Transverse colon (tissue), 4 donors: ENCODE measurements around the gene NMT2. TPM values are rescaled to one million over a fixed set of nuclear protein-coding genes. Genes with fewer than 3 reads are reported as not detected.

ENCODE experiments used
- DNase-seq: peaks from one replicate; pipeline ENCODE4 v3.0.0-alpha.2; 2019
- H3K27ac ChIP-seq, 4 donors: fragments of 200-600 bp; sonication (generic); 2 replicates each; pipeline ENCODE4 v1.5.1; 2016 to 2018; ENCODE audit warnings: inconsistent platforms in 4 of 4
- H3K27me3 ChIP-seq: fragments of 200-600 bp; sonication (generic); 2 replicates; pipeline ENCODE4 v1.5.1; 2017; ENCODE audit warnings: inconsistent platforms
- H3K36me3 ChIP-seq, 4 donors: fragments of 200-600 bp; sonication (generic); 2 replicates each; pipeline ENCODE4 v1.5.1; 2017 to 2019; ENCODE audit warnings: inconsistent platforms in 4 of 4
- H3K4me1 ChIP-seq, 4 donors: fragments of 200-600 bp; sonication (generic); 2 replicates each; pipeline ENCODE4 v1.5.1; 2017 to 2020; ENCODE audit warnings: inconsistent platforms in 4 of 4
- H3K4me3 ChIP-seq, 4 donors: fragments of 200-600 bp; sonication (generic); 1 replicate in 1 of 4; 2 replicates in 3 of 4; pipeline versions ENCODE4 v1.5.1 to v1.6.1; 2017 to 2019; ENCODE audit warnings: inconsistent platforms in 4 of 4
- H3K9me3 ChIP-seq, 2 donors: fragments of 200-600 bp; sonication (generic); 2 replicates each; pipeline ENCODE4 v1.5.1; 2017 to 2019; ENCODE audit warnings: inconsistent platforms in 2 of 2
- EP300 ChIP-seq: sonication (generic); formaldehyde crosslinking; IDR thresholded peaks from one replicate; pipeline ENCODE4 v1.6.1; 2017; ENCODE audit warnings: antibody characterized with exemption, low read depth
- POLR2A ChIP-seq: fragments of 450-650 bp; IDR thresholded peaks from one replicate; pipeline ENCODE4 v1.6.1; 2016; ENCODE audit warnings: antibody characterized with exemption, mild to moderate bottlenecking, moderate library complexity
- POLR2AphosphoS5 ChIP-seq, 3 donors: sonication (generic); formaldehyde crosslinking; IDR thresholded peaks; one replicate each; pipeline ENCODE4 v1.6.1; 2016; ENCODE audit warnings: antibody characterized with exemption in 3 of 3
- WGBS, 2 donors: methylation state at CpG; one replicate each; pipeline ENCODE4 v1.1.5; 2018; ENCODE audit warnings: low coverage in 1 of 2; 5-methylcytosine and 5-hydroxymethylcytosine counted together
- in situ Hi-C, 4 donors: fragments of 200-750 bp; cut with MboI; loops; one replicate each; pipeline versions ENCODE4 v1.15.0 to v1.15.1; 2017; ENCODE audit warnings: low sequenced_read_pairs in 3 of 4, low pct_ligation_motif_present in 1 of 4, low pct_unique_long_range_greater_than_20kb in 1 of 4
- intact Hi-C: fragments of 100-400 bp; cut with DNase I; formaldehyde crosslinking; loops from one replicate; pipeline ENCODE4 v1.15.1; 2023; ENCODE audit warnings: low total_unique reads
- total RNA-seq, 4 donors: library from RNA; depleted of rRNA; stranded (reverse); fragments of >200 nt; gene quantifications; one replicate each; pipeline ENCODE4 v1.1.0, GENCODE V29; 2016
- TF ChIP-seq, protein P1 (sequence below), 5 experiments: fragments of 200-600 bp in 3 of 5; fragments of 450-650 bp in 2 of 5; sonication (generic) in 3 of 5; IDR thresholded peaks; 1 replicate in 2 of 5; 2 replicates in 3 of 5; pipeline ENCODE4 v1.5.1; 2016 to 2017; ENCODE audit warnings: antibody characterized with exemption in 5 of 5, inconsistent platforms in 3 of 5, mild to moderate bottlenecking in 2 of 5, moderate library complexity in 1 of 5

Gene NMT2
- total RNA-seq, 4 donors from 2014 or later = 5.2 to 39.3 (median 33.8) TPM

GRCh38 chr10:15144788-15145187 lies 23.7 kb downstream of the NMT2 start:
- no peak overlapping the region for H3K27ac ChIP-seq
- H3K4me1 ChIP-seq = no peaks in the 10 kb centered on the region
- H3K27me3 ChIP-seq = no peaks in the 10 kb centered on the region
- 50 to 85% methylated on average over 4 of the region's 4 CpGs for WGBS, 2 donors
- TF ChIP-seq POLR2AphosphoS5 (IDR thresholded peaks at IDR 0.05) = no peak
- TF ChIP-seq, protein P1, sequence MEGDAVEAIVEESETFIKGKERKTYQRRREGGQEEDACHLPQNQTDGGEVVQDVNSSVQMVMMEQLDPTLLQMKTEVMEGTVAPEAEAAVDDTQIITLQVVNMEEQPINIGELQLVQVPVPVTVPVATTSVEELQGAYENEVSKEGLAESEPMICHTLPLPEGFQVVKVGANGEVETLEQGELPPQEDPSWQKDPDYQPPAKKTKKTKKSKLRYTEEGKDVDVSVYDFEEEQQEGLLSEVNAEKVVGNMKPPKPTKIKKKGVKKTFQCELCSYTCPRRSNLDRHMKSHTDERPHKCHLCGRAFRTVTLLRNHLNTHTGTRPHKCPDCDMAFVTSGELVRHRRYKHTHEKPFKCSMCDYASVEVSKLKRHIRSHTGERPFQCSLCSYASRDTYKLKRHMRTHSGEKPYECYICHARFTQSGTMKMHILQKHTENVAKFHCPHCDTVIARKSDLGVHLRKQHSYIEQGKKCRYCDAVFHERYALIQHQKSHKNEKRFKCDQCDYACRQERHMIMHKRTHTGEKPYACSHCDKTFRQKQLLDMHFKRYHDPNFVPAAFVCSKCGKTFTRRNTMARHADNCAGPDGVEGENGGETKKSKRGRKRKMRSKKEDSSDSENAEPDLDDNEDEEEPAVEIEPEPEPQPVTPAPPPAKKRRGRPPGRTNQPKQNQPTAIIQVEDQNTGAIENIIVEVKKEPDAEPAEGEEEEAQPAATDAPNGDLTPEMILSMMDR (IDR thresholded peaks at IDR 0.05) = no peak
- TF ChIP-seq EP300 = no peak
- TF ChIP-seq POLR2A = no peak
- H3K36me3 ChIP-seq = no peaks in the 10 kb centered on the region
- no peaks in the 10 kb centered on the region for H3K9me3 ChIP-seq
- intact Hi-C loops (no loop called here), in situ Hi-C loops (no loop called here)
- H3K4me3 ChIP-seq = no peak overlapping the region
- DNase-seq = no peak

DNA sequence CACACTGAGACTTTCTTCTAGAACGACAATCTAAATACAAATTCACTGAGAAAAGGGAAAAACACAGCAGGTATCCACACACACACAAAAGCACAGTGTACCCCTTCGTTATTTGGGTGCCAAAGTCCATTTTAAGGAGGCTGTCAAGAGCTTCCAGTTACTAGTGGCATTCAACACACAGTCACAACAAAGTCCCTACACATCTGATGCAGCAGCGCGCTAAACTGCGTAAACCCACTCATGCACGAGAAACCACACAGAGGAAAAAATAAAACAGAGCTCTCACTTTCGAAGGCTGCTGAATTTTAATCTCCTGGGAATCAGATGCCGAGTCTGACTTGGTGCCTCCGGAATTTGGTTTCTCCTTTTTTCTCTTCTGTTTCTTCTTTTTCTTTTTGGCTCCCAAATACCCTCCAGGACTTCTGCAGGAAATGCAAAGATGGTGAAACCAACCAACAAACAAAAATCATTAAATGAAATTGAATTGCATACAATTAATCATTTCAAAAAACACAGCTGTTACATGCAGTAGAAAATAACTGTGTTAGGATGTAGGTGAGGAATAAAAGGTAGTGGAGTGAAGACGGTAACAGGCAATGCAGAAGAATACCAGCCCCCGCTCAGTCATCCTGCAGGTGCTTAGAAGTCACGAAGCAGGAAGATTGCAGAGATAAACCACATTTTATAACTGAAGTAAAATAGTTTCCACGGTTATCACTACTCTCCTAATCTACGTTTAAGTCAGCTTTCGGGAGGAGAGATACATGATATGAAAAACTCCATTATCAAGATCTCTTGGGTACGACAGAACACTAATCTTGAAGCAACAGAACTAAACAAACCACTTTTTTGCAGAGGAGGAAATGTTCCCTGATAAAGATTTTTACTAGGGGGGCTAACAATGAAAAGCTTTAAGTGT lies 27.1 kb downstream of the NMT2 start:
- Histone ChIP-seq H3K27me3 (no peaks in the 10 kb centered on the region), H3K9me3 (no peaks in the 10 kb centered on the region), H3K27ac (no peak overlapping the region), H3K4me3 (no peak overlapping the region), H3K36me3 (no peaks in the 10 kb centered on the region), H3K4me1 (no peaks in the 10 kb centered on the region)
- WGBS, 2 donors = 64% methylated on average over 11 to 16 of the region's 16 CpGs
- DNase-seq = no peak
- intact Hi-C loops (no loop called here), in situ Hi-C loops (no loop called here)
- TF ChIP-seq, protein P1 (IDR thresholded peaks at IDR 0.05) = no peak
- TF ChIP-seq POLR2AphosphoS5 (IDR thresholded peaks at IDR 0.05) (no peak), EP300 (no peak), POLR2A (no peak)

GRCh38 chr10:15140698-15141097 lies 27.8 kb downstream of the NMT2 start:
- no peaks in the 10 kb centered on the region for H3K9me3 ChIP-seq
- TF ChIP-seq POLR2A (no peak), POLR2AphosphoS5 (IDR thresholded peaks at IDR 0.05) (no peak), EP300 (no peak)
- TF ChIP-seq, protein P1 (IDR thresholded peaks at IDR 0.05) = no peak
- H3K36me3 ChIP-seq = no peaks in the 10 kb centered on the region
- no peak overlapping the region for H3K27ac ChIP-seq
- no peaks in the 10 kb centered on the region for H3K27me3 ChIP-seq
- no peak overlapping the region for H3K4me3 ChIP-seq
- no peaks in the 10 kb centered on the region for H3K4me1 ChIP-seq
- intact Hi-C loops (no loop called here), in situ Hi-C loops (no loop called here)
- DNase-seq = no peak
- WGBS, 2 donors = 89 to 90% methylated on average over 3 to 7 of the region's 7 CpGs

DNA sequence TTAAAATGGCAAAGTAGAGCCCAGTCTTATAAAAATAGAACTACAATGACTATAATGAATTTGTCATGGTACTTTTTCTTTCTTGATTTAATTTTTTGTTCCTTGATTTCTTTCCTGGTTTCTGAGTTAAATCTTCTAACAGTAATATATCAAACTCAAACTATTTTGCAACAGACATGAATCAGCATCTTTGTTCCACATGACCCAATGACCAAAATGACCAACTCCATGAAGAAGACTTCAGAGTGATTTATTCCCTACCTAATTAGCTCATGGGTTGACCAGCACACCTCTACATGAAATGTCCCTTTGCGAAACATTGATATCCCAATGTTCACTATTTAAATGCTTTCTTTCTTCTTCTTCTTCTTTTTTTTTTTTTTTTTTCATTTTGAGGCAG lies 30.9 kb downstream of the NMT2 start:
- H3K27ac ChIP-seq = no peak overlapping the region
- in situ Hi-C loops (no loop called here), intact Hi-C loops (no loop called here)
- no peak overlapping the region for H3K4me3 ChIP-seq
- TF ChIP-seq POLR2AphosphoS5 (IDR thresholded peaks at IDR 0.05) = no peak
- TF ChIP-seq EP300 = no peak
- TF ChIP-seq, protein P1 (IDR thresholded peaks at IDR 0.05) = no peak
- TF ChIP-seq POLR2A = no peak
- peaks cover 0 to 22% (median 7%) of the 10 kb centered on the region in 4 donors for H3K36me3 ChIP-seq
- WGBS, 2 donors = 100% methylated on average over 1 of the region's 1 CpG
- no peaks in the 10 kb centered on the region for H3K27me3 ChIP-seq
- H3K9me3 ChIP-seq = no peaks in the 10 kb centered on the region
- no peak for DNase-seq
- H3K4me1 ChIP-seq = no peaks in the 10 kb centered on the region
